ENCODE results near the gene PPP1R16B.

PPP1R16B gene

DNA sequence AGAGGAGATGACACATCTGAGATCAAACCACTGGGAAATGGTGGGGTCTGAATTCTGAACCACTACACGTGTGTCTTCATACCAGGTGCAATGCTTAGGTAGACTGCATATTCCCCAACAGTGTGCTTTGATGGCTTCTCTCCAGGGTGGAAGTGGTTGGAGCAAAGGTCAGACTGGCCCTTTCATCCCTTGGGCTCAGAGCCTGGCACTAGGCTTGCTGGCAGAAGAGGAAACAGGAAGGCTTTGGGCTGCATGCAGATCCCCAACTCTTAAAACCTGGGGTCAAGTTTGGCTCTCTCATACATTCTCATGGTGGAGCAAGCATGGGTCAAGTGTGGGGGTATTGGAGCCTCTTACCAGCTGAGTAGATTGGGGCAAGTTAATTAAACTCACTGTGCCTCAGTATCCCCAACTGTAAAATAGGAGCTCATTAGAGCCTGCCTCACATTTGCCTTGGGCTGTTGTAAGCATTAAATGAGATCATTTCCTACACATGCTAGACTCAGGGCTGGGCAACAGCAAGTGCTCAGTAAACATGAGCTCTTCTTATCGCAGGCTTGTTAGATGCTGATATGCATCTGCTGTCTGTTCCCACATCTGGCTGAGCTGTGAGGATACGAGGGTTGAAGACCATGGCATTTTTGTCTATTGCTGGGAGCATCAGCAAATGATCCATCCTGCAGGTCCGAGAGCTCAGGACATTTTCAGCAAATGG lies 69.1 kb downstream of the PPP1R16B start:
- Histone ChIP-seq H3K9me3 (ENCODE audit: control insufficient read depth, insufficient read depth, low read depth, low read length) (no peaks in the 10 kb centered on the region), H3K27ac (ENCODE audit: extremely low read depth, low read depth, low read length) (no peak overlapping the region), H3K4me3 (ENCODE audit: low read depth, low read length) (no peak overlapping the region), H3K36me3 (ENCODE audit: control insufficient read depth in 2 of 2, insufficient read depth in 1 of 2, low read length in 2 of 2) (no peaks in the 10 kb centered on the region), H3K4me1 (ENCODE audit: control insufficient read depth, insufficient read depth, low read length) (no peaks in the 10 kb centered on the region)
- ChIA-PET POLR2A (no interaction called here), CTCF (no interaction called here)
- TF ChIP-seq ZXDB (tag by site-specific recombination; IDR thresholded peaks at IDR 0.05) (no peak), ZNF658 (tag by site-specific recombination; IDR thresholded peaks at IDR 0.05) (no peak), ZNF302 (tag by site-specific recombination; IDR thresholded peaks at IDR 0.05; ENCODE audit: low read depth) (no peak), ZNF48 (tag by site-specific recombination; IDR thresholded peaks at IDR 0.05) (no peak), CTCF (tag by site-specific recombination; IDR thresholded peaks at IDR 0.05) (no peak), GLIS1 (tag by site-specific recombination; IDR thresholded peaks at IDR 0.05) (no peak), SP3 (tag by site-specific recombination; IDR thresholded peaks at IDR 0.05) (no peak)

GRCh38 chr20:38875175-38875993 lies 69.9 kb downstream of the PPP1R16B start:
- CTCF ChIA-PET = no interaction called here
- H3K4me3 ChIP-seq (ENCODE audit: low read depth, low read length) = no peak overlapping the region
- no peaks in the 10 kb centered on the region for H3K4me1 ChIP-seq (ENCODE audit: control insufficient read depth, insufficient read depth, low read length)
- no peak overlapping the region for H3K27ac ChIP-seq (ENCODE audit: extremely low read depth, low read depth, low read length)
- H3K9me3 ChIP-seq (ENCODE audit: control insufficient read depth, insufficient read depth, low read depth, low read length) = no peaks in the 10 kb centered on the region
- POLR2A ChIA-PET = no interaction called here
- no peak for TF ChIP-seq ZNF157 (tag by site-specific recombination; IDR thresholded peaks at IDR 0.05)
- no peak for TF ChIP-seq ZNF350 (tag by site-specific recombination; IDR thresholded peaks at IDR 0.05)
- TF ChIP-seq ZNF391 (tag by site-specific recombination; IDR thresholded peaks at IDR 0.05; ENCODE audit: borderline replicate concordance, low read depth) = no peak
- TF ChIP-seq ZNF664 (tag by site-specific recombination; IDR thresholded peaks at IDR 0.05) = no peak
- TF ChIP-seq, protein P1, sequence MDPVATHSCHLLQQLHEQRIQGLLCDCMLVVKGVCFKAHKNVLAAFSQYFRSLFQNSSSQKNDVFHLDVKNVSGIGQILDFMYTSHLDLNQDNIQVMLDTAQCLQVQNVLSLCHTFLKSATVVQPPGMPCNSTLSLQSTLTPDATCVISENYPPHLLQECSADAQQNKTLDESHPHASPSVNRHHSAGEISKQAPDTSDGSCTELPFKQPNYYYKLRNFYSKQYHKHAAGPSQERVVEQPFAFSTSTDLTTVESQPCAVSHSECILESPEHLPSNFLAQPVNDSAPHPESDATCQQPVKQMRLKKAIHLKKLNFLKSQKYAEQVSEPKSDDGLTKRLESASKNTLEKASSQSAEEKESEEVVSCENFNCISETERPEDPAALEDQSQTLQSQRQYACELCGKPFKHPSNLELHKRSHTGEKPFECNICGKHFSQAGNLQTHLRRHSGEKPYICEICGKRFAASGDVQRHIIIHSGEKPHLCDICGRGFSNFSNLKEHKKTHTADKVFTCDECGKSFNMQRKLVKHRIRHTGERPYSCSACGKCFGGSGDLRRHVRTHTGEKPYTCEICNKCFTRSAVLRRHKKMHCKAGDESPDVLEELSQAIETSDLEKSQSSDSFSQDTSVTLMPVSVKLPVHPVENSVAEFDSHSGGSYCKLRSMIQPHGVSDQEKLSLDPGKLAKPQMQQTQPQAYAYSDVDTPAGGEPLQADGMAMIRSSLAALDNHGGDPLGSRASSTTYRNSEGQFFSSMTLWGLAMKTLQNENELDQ (tag by site-specific recombination; IDR thresholded peaks at IDR 0.05; ENCODE audit: low read depth) = no peak
- no peak for TF ChIP-seq ZNF114 (tag by site-specific recombination; IDR thresholded peaks at IDR 0.05)
- no peak for TF ChIP-seq ZNF544 (tag by site-specific recombination; IDR thresholded peaks at IDR 0.05)
- TF ChIP-seq ZBTB1 (tag by site-specific recombination; IDR thresholded peaks at IDR 0.05) = no peak
- no peak for TF ChIP-seq ZNF354C (tag by site-specific recombination; IDR thresholded peaks at IDR 0.05; ENCODE audit: borderline replicate concordance, low read depth)
- no peaks in the 10 kb centered on the region for H3K36me3 ChIP-seq (ENCODE audit: control insufficient read depth in 2 of 2, insufficient read depth in 1 of 2, low read length in 2 of 2)

GRCh38 chr20:38877483-38877882 lies 72.0 kb downstream of the PPP1R16B start:
- no peaks in the 10 kb centered on the region for H3K36me3 ChIP-seq (ENCODE audit: control insufficient read depth in 2 of 2, insufficient read depth in 1 of 2, low read length in 2 of 2)
- no peak for TF ChIP-seq AEBP2 (tag by site-specific recombination; IDR thresholded peaks at IDR 0.05; ENCODE audit: borderline replicate concordance)
- no peak for TF ChIP-seq ZNF664 (tag by site-specific recombination; IDR thresholded peaks at IDR 0.05)
- TF ChIP-seq ZNF776 (tag by site-specific recombination; IDR thresholded peaks at IDR 0.05; ENCODE audit: borderline replicate concordance) = no peak
- no peak for TF ChIP-seq ZNF624 (tag by site-specific recombination; IDR thresholded peaks at IDR 0.05)
- TF ChIP-seq ZNF830 (tag by site-specific recombination; IDR thresholded peaks at IDR 0.05; ENCODE audit: low read depth) = no peak
- TF ChIP-seq, protein P2, sequence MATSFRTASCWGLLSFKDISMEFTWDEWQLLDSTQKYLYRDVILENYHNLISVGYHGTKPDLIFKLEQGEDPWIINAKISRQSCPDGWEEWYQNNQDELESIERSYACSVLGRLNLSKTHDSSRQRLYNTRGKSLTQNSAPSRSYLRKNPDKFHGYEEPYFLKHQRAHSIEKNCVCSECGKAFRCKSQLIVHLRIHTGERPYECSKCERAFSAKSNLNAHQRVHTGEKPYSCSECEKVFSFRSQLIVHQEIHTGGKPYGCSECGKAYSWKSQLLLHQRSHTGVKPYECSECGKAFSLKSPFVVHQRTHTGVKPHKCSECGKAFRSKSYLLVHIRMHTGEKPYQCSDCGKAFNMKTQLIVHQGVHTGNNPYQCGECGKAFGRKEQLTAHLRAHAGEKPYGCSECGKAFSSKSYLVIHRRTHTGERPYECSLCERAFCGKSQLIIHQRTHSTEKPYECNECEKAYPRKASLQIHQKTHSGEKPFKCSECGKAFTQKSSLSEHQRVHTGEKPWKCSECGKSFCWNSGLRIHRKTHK (tag by site-specific recombination; IDR thresholded peaks at IDR 0.05) = no peak
- H3K9me3 ChIP-seq (ENCODE audit: control insufficient read depth, insufficient read depth, low read depth, low read length) = no peaks in the 10 kb centered on the region
- H3K4me1 ChIP-seq (ENCODE audit: control insufficient read depth, insufficient read depth, low read length) = no peaks in the 10 kb centered on the region
- no peak overlapping the region for H3K27ac ChIP-seq (ENCODE audit: extremely low read depth, low read depth, low read length)
- H3K4me3 ChIP-seq (ENCODE audit: low read depth, low read length) = no peak overlapping the region
- CTCF ChIA-PET = no interaction called here
- POLR2A ChIA-PET = no interaction called here
